D721Med (cell line): ENCODE results near the gene POLL.

ENCODE experiments used
- DNase-seq: peaks from one replicate; pipeline ENCODE4 v3.0.0; 2011; ENCODE audit warnings: low spot score; ENCODE audit not compliant: insufficient read length
- FAIRE-seq: peaks from 2 replicates; lab custom pipeline; 2011; peaks lifted over from hg19 to GRCh38; lab: Jason Lieb, UNC
- TF ChIP-seq, protein P1 (sequence below): IDR thresholded peaks from 2 replicates; pipeline ENCODE4 v1.5.1; 2012; ENCODE audit warnings: mild to moderate bottlenecking, control low read depth; ENCODE audit not compliant: insufficient read depth; ENCODE audit errors: missing control alignments

POLL gene

DNA sequence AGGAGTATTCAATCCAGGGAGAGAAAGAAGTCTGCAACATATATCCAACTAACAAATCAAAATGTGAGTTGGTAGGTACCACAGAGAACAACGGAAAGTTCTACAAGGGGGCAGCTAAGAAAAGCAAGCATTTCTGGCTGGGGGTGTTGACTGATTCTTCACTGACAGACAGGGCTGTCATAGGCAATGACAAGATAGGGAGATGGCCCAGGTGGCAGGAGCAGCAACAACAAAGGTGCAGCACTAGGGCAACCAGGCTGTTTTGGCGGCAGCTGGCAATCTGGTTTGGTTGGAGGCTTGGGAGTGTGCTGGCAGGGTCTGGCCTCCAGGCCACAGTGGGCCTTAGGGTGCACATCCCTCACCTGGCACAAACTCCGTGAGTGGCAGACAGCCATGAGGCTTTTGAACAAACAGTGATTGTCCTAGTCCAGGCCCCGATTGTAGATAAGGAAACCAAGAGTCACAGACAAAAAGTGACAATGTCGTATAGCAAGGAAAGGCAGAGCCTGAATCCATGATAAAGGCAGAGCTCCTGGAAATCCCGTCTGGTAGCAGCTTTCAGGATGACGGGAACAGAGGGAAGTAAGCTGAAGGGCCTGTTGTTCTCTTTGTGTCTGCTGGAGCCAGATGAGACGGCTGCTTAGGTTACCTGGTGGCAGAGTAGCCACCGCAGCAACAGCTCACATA, 28.5 kb upstream of the POLL start:
- FAIRE-seq (no peak), DNase-seq (no peak)
- TF ChIP-seq, protein P1, sequence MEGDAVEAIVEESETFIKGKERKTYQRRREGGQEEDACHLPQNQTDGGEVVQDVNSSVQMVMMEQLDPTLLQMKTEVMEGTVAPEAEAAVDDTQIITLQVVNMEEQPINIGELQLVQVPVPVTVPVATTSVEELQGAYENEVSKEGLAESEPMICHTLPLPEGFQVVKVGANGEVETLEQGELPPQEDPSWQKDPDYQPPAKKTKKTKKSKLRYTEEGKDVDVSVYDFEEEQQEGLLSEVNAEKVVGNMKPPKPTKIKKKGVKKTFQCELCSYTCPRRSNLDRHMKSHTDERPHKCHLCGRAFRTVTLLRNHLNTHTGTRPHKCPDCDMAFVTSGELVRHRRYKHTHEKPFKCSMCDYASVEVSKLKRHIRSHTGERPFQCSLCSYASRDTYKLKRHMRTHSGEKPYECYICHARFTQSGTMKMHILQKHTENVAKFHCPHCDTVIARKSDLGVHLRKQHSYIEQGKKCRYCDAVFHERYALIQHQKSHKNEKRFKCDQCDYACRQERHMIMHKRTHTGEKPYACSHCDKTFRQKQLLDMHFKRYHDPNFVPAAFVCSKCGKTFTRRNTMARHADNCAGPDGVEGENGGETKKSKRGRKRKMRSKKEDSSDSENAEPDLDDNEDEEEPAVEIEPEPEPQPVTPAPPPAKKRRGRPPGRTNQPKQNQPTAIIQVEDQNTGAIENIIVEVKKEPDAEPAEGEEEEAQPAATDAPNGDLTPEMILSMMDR: no peak

DNA sequence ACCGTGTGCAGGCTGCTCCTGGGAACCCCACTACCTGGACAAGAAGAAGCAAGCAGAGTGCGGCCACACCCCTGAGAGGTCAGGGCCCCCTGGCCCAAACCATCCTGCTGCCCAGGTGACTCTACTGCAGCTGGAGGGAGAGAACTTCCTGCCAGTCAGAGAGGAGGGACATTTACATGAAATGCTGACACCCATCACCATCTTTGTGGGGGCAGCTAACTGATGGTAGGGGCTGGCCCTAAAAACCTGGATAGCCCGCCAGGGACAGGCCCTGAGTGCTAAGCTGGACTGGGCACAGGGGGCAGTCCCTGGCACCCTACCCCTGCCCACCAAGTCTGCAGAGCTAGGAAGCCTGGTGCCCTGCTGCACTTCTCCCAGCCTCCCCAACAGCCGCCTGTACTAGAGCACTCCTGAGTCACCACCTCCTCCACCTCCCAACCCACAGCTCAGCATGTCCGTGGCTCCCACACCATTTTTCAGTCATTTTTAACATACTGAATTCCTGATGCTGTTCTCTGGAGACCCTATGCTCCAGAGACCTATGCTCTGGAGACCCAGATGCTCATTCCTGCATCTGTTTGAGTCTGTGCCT, 27.6 kb upstream of the POLL start:
- TF ChIP-seq, protein P1: no peak
- no peak for FAIRE-seq
- no peak for DNase-seq

DNA sequence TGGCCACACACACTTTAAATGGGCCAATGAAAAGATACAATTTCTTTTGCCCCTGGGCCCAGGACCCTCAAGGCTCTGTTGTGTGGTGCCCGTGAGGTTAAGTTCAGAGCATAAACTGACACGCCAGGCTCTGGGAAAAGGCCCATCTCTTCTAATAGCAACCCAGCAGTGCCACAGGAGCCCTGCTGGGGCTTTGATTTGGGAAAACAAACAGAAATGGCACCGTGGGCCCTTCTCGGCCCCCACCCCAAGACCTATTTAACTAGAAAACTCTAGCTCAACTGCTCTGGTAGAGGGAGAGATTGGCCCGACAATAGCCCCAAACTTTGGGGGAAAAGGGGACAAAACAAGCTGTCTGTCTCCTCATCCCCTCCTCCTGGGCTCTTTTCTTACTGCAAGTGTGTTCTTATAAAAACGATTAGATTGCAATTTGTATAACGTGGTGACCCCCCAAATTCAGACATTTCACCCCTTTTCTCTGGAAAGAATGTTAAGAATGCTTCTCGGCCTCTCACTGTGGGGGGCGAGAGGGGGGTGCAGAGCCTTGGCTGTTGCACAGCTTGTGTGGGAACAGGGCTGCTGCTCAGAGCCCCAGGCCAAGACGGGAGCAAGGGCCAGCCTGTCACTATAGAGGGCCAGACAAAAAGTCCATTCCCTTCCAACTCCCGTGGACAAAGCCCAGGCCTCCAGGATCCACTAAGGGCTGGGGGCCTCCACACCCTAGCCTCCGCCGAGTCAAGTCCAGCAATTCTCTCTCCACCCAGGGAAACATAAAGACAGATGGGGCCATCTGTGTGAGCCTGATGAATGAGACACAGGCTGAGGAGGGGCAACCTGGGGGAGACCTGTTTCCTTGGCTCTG, 26.8 kb upstream of the POLL start:
- TF ChIP-seq, protein P1: no peak
- no peak for FAIRE-seq
- DNase-seq: no peak

DNA sequence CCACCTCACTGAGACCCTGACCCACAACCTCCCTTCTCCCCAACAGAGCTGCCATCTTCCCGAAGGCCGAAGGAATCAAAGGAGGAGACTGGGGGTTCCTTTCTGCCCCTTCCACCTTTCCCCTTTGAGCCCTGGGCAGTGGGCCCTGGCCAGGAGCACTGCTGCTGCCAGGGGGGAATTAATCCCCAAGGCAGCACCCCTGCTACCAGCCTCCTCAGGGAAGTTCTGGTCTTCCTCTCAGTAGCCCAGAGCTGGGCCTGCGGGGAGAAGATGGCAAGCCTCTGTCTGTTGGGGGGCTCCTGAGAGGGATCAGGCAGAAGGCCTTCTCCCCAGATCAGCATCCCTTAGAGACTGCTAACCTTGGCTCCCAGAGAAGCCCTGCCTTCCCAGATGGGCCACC, 25.6 kb upstream of the POLL start:
- TF ChIP-seq, protein P1: no peak
- DNase-seq (no peak), FAIRE-seq (no peak)

DNA sequence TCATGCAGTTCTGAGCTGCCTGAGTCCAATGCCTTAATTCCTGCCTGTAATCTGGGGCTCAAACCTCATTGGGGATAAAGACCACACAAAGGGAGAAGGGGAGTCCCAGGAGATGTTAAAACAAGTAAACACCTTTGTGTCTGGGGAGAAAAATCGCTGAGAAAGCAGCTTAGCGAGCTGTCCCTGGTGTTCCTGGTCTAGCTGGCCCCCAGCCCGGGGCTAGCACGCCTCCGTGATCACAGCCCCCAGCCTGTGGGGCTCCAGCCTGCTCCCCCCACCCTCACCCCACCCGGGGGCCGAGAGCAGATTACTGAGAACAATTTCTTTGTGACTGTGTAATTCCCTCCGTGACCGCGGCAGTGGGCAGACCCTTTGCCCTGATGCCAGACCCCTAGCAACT, 24.8 kb upstream of the POLL start:
- TF ChIP-seq, protein P1: no peak
- FAIRE-seq (peak; percentile 35), DNase-seq (peak; percentile 94)

DNA sequence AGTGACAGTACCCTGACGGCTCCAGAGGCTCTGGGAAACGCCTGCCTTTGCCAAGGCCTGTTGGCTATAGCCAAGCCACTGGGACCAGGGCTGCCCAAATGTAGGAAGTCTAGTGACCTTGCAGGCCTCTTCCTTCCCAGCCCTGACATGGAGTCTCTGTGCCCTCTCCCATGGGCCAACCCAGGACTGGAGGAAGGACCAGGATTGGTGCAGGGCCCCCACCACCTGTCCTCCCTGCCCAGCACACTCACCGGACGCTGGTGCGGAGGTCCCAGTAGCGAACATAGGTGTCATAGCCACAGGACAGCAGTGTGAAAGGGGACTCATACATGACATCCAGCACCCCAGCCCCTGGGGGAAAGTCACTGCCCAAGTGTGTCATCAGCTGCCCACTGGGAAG, 24.0 kb upstream of the POLL start:
- no peak for FAIRE-seq
- no peak for DNase-seq
- TF ChIP-seq, protein P1: no peak
